ENCODE measurements around the gene OR10A6.

DNA sequence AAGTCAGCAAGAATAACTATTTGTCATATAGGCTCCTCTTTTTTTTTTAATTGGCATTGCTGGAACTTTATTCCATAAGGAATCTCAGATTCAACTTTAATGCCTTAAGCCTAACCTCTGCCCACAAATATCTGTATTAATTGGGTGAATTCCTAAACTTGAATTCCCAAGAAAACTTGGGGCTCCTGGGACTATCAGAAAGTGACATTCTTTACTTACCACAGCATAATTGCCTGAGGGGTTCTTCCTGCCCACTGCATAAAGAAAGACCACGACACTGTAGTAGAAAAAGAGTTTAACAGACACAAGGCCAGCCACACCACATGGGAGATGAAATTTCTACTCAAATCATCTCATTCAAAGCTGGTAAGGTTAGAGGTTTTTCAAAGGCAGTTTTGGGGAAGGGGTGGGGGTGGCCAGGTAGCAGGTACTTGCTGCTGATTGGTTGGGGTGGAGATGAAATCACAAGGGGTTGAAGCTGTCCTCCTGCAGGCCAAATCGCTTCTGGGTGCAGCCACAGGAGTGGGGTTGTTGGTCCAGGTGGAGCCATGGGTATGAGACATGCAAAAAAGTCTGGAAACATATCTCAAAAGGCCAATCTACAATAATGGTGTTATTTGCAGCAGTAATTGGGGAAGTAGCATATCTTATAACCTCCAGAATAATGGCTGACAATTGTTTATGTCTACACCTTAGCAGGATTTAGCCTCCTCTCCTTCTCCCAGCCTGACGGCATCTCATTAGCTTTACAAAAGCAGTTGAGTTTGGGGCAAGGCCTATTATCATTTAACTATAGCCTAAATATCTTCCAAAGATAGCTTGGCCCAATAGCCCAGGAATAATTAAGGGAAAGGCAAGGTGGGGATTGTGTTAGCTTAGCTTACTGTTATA lies 38.9 kb upstream of the OR10A6 start:
- TF ChIP-seq CTCF (conservative IDR thresholded peaks at IDR 0.05) (no peak), EZH2 (IDR thresholded peaks at IDR 0.05; ENCODE audit: low read depth) (no peak)

Measured in PC-9 (cell line).